Stimulated activated naive CD8-positive, alpha-beta T cell treated with anti-CD3 and anti-CD28 coated beads, Interleukin-15, Interleukin-2, amounts not matched to agents 100 U/mL and 50 U/mL, for 24 hours (primary cell): ENCODE results near the gene IDH3G.
"Not testable (repeated sequence)": the region's sequence is repeated elsewhere in the genome, so short reads cannot be mapped to it uniquely, and the experiment has no call there.

Experiments
- ATAC-seq: fragments of 150-1000 bp; cut with Tn5 transposase; one replicate; pipeline ENCODE4 v1.10.0; 2021
- DNase-seq: peaks from one replicate; pipeline ENCODE4 v3.0.0; 2021

IDH3G gene

GRCh38 chrX:153794018-153794896 is at the start of gene IDH3G, which contains the start of gene SSR4:
Gene IDH3G (minus strand): TSS chrX:153794375. CDS start chrX:153794326, 49 bp downstream.
Gene SSR4 (plus strand): TSS chrX:153794668. CDS start chrX:153794688, 20 bp downstream.
- ATAC-seq = peak; percentile 96
- peak; percentile 92 for DNase-seq

- no peak for ATAC-seq
- no peak for DNase-seq
Observed at GRCh38 chrX:153836921-153837320, 42.7 kb upstream of the IDH3G start.

- no peak for DNase-seq
- no peak for ATAC-seq
Observed at GRCh38 chrX:153832728-153833127, 38.6 kb upstream of the IDH3G start.

- ATAC-seq (no peak), DNase-seq (no peak)
Observed at GRCh38 chrX:153831429-153832150, 37.4 kb upstream of the IDH3G start.

- ATAC-seq (no peak), DNase-seq (no peak)
Observed at GRCh38 chrX:153830640-153831428, 36.7 kb upstream of the IDH3G start.

- ATAC-seq = no peak
Observed at GRCh38 chrX:153829799-153830639, 35.8 kb upstream of the IDH3G start, which contains the start of gene PDZD4. Gene PDZD4 (minus strand): TSS chrX:153830544. CDS start chrX:153830298, 246 bp downstream.

GRCh38 chrX:153829549-153829798 is 35.3 kb upstream of the IDH3G start:
- DNase-seq (no peak), ATAC-seq (no peak)

More at GRCh38 chrX:153829799-153830639, 35.8 kb upstream of the IDH3G start, which contains the start of gene PDZD4:
- no peak for DNase-seq

- no peak for ATAC-seq
- no peak for DNase-seq
Observed at GRCh38 chrX:153828723-153829548, 34.8 kb upstream of the IDH3G start.

GRCh38 chrX:153828308-153828707 is 34.1 kb upstream of the IDH3G start:
- no peak for ATAC-seq
- DNase-seq = no peak

- DNase-seq (no peak), ATAC-seq (no peak)
Observed at GRCh38 chrX:153827903-153828302, 33.7 kb upstream of the IDH3G start.

- no peak for DNase-seq
- no peak for ATAC-seq
Observed at GRCh38 chrX:153827016-153827415, 32.8 kb upstream of the IDH3G start.

- ATAC-seq = no peak
- DNase-seq = no peak
Observed at GRCh38 chrX:153825042-153825441, 30.9 kb upstream of the IDH3G start.

GRCh38 chrX:153824348-153824747 is 30.2 kb upstream of the IDH3G start:
- no peak for DNase-seq
- no peak for ATAC-seq

GRCh38 chrX:153821066-153821465 is 26.9 kb upstream of the IDH3G start:
- DNase-seq (no peak), ATAC-seq (no peak)

- ATAC-seq (no peak), DNase-seq (no peak)
Observed at GRCh38 chrX:153820601-153821000, 26.4 kb upstream of the IDH3G start.

GRCh38 chrX:153819384-153820040 is 25.3 kb upstream of the IDH3G start:
- no peak for ATAC-seq
- DNase-seq = no peak

GRCh38 chrX:153818571-153819383 is 24.6 kb upstream of the IDH3G start:
- ATAC-seq (peak; percentile 66), DNase-seq (peak; percentile 59)

- ATAC-seq, DNase-seq: not testable (repeated sequence)
Observed at GRCh38 chrX:153818064-153818463, 23.9 kb upstream of the IDH3G start.
